Heart left ventricle (tissue), 13 donors: ENCODE data around the gene NPTXR.

Source experiments
- POLR2A ChIP-seq, 2 donors: fragments of 450-650 bp; IDR thresholded peaks; one replicate each; pipeline ENCODE4 v1.6.1; 2017; ENCODE audit warnings: antibody characterized with exemption in 2 of 2, mild to moderate bottlenecking in 2 of 2, moderate library complexity in 2 of 2
- TF ChIP-seq, protein P1 (sequence below), 12 donors: fragments of 200-600 bp; sonication (generic) in 4 of 12; IDR thresholded peaks; one replicate each; pipeline versions ENCODE4 v1.5.0 to v1.8.0; 2018 to 2022; ENCODE audit warnings: antibody characterized with exemption in 12 of 12, mild to moderate bottlenecking in 5 of 12
- donor health status: ischemic (EF 13 %, LVEDD 7.1; RV severe dilation, severe dysfunction).
- donor health status: DM: no; HTN: yes; CAD: no.
- donor health status: DM: no; HTN: no; CAD: no.
- donor health status: ischemic (EF 25% LVEDD 6.9; RV normal size, moderate dysfunction).
- donor health status: ischemic (EF 25% LVEDD 5.7; RV mildly dilated, moderate dysfunction).
- donor health status: ischemic (EF 35%, LVEDD 5.7; RV mildly dilated, moderate dysfunction).
- donor health status: nonischemic (EF 11% LVEDD 7.7; RV severe dilation, severe dysfunction).
- donor health status: DM: yes; HTN: yes; CAD: no.
- donor health status: PGD.
- donor health status: ischemic (EF 29% LVEDD 5.4; RV normal size, mild dysfunction).
- donor health status: nonischemic (EF 23%, LVEDD 6.1; RV moderate dilation, normal function).

GRCh38 chr22:38871360-38872171, 27.7 kb upstream of the NPTXR start:
- TF ChIP-seq, protein P1, sequence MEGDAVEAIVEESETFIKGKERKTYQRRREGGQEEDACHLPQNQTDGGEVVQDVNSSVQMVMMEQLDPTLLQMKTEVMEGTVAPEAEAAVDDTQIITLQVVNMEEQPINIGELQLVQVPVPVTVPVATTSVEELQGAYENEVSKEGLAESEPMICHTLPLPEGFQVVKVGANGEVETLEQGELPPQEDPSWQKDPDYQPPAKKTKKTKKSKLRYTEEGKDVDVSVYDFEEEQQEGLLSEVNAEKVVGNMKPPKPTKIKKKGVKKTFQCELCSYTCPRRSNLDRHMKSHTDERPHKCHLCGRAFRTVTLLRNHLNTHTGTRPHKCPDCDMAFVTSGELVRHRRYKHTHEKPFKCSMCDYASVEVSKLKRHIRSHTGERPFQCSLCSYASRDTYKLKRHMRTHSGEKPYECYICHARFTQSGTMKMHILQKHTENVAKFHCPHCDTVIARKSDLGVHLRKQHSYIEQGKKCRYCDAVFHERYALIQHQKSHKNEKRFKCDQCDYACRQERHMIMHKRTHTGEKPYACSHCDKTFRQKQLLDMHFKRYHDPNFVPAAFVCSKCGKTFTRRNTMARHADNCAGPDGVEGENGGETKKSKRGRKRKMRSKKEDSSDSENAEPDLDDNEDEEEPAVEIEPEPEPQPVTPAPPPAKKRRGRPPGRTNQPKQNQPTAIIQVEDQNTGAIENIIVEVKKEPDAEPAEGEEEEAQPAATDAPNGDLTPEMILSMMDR (IDR thresholded peaks at IDR 0.05): no peak
- TF ChIP-seq POLR2A (IDR thresholded peaks at IDR 0.05): no peak
